DMS114 treated with DMSO at 0.1 percent for 48 hours (cell line): Measurements from ENCODE around the gene PRADC1.
"Not testable (repeated sequence)": the region's sequence is repeated elsewhere in the genome, so short reads cannot be mapped to it uniquely, and the experiment has no call there.

Source experiments
- DNase-seq: peaks from one replicate; lab custom pipeline; 2025; ENCODE audit not compliant: unreplicated experiment; lab: John Stamatoyannopoulos, UW

The PRADC1 gene

DNA sequence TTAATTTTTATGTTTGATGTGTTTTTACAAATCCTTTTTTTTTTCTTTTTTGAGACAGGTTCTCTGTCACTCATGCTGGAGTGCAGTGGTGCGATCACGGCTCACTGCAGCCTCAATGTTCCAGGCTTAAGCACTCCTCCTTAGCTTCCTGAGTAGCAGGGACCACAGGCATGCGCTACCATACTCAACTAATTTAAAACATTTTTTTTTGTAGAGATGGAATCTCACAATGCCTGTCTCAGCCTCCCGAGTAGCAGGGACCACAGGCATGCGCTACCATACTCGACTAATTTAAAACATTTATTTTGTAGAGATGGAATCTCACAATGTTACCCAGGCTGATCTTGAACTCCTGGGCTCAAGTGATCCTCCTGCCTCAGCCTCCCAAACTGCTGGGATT, 27.4 kb downstream of the PRADC1 start:
- DNase-seq, result no peak

DNA sequence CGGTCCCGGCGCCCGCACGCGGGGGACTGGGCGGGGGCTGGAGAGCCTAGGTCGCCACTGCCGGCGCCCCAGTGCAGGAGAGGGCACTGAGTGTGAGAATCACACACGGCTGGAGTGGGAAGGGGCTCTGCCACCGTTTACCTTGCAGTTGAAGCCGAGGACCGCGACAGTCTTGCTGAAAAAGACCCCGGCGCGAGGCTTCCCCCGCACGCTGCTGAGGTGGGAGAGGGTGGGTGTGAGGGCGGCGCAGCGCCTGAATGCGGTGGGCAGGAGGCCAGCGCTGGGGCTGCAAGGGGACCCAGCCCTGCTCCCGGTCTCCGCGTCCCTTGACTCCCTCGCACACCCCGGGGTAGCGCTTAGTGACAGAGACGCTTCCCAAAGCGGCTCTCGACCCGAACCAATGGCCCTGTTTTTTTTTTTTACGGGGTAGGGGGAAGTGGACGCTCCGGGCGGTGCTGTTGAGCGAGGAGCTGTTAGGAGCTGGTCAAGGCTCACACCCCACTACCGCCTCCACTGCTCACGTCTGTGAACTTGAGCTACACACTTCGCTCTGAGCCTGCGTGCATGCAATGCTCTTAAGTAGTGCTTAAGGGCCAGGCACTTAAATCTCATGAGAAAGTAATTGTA, 29.9 kb downstream of the PRADC1 start:
- no peak for DNase-seq

DNA sequence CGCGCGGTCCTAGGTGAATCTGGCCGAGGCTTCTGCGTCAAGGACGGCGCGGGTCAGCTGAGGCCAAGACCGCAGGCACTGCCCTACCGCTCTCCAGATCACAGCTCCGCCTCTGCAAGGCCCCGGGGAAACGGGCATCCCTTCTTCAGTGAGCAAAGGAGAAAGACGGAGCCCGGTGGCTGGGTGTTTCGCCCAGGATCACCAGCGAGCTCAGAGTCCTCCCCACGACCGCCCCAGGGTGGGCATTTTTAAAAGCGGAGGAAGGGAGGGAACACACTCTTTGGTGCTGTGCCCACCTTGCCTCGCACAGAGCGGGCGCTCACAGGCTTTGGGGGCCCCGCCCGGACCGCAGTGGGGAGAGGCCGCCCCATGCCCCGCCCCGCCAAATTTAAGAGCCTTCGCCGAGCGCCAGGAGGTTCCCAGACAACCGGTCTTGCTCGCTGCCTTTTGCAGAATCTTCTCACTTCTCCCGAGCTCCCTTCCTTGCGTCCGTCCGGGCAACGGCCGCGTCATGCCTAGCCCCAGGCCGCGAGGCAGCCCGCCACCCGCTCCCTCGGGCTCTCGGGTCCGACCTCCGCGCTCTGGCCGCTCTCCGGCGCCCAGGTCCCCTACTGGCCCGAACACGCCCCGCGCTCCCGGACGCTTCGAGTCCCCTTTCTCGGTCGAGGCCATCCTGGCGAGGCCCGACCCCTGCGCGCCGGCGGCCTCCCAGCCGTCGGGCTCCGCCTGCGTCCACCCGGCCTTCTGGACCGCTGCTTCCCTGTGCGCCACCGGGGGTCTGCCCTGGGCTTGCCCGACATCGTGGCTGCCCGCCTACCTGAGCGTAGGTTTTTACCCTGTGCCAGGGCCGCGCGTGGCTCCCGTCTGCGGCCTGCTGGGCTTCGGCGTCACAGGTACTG, 30.6 kb downstream of the PRADC1 start, which contains the start of gene NOTO:
Gene NOTO, plus strand, starts transcription at position 419 of the 899 bp plus-strand sequence. Its CDS starts 93 bp downstream, at position 512.
- no peak for DNase-seq

DNA sequence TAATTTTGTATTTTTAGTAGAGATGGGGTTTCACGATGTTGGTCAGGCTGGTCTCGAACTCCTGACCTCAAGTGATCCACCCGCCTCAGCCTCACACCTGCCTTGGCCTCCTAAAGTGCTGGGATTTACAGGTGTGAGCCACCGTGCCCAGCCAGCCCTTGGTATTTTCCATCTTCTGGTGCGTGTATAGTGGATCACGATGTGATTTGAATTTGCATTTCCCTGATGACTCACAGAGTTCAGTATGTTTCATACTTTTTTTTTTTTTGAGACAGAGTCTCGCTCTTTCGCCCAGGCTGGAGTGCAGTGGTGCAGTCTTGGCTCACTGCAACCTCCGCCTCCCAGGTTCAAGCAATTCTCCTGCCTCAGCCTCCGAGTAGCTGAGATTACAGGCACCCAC, 32.8 kb downstream of the PRADC1 start:
- not testable (repeated sequence) for DNase-seq

DNA sequence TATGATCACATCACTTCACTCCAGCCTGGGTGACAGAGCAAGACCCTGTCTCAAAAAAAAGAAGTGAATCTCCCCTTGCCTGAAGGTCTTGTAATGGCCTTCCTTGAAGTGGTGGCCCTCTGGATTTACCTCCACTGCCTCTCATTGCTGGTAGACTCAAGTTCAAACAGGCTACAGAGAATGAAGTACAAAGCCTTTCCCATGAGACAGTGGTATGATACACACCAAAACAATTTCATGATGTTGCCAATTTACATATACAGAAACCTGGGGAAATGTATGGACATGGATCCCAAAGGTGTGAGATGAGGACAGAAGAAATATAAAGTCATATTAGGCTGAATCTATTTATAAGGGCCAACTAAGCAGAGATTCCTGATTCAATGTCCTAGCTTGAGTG, 35.5 kb downstream of the PRADC1 start:
- no peak for DNase-seq

DNA sequence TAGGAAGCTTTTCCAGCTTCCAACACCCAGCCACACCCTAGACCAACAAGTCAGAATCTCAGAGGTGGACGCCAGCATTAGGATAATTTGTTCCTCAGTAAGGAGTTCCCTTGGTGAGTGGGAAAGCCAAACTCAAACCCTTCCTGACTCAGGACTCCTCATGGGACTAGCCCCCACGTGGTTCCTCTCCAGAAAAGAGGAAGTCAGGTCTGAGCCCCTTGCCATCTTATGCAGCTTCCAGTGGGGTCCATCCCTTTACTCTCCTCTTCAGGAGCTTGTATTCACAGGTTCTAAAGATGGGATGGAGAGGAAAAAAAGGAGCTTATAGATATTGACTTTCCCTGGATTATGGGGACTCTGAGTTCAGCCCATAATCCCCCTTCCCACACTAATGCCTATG, 45.5 kb downstream of the PRADC1 start:
- DNase-seq, result no peak

DNA sequence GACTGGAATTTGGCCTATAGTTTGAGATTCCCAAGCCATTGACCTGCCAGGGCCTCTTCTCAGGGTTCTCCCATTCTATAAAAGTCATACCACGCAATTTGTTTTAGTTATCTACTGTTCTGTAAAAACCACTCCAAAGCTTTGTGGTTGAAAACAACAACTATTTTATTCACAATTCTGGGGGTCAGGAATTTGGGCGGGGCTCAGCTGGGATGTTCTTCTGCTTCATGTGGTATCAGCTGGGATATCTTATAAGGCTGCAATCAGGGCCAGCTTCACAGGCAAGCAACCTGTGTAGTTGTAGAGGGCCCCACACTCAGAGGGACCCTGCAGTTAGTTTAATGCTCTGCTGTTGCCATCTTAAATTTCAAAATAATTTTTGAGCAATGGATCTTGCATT, 47.1 kb downstream of the PRADC1 start:
- DNase-seq, result no peak
